ENCODE results near the gene NPSR1.

Gene NPSR1

GRCh38 chr7:34837801-34838201, 179.8 kb downstream of the NPSR1 start:
- H3K36me3 ChIP-seq (replicated peaks), result no peaks in the 10 kb centered on the region
- H3K27ac ChIP-seq, result no peak overlapping the region
- TF ChIP-seq CTCF (IDR thresholded peaks at IDR 0.05; ENCODE audit: low read depth, low read length, missing control alignments), result no peak
- in situ Hi-C loops (cut with HindIII; ENCODE audit: low pct_ligation_motif_present, low sequenced_read_pairs), result no loop called here
- peak; percentile 14 for DNase-seq
- H3K4me3 ChIP-seq (ENCODE audit: low read depth, low read length), result no peak overlapping the region
- H3K27me3 ChIP-seq (replicated peaks), result no peaks in the 10 kb centered on the region

DNA sequence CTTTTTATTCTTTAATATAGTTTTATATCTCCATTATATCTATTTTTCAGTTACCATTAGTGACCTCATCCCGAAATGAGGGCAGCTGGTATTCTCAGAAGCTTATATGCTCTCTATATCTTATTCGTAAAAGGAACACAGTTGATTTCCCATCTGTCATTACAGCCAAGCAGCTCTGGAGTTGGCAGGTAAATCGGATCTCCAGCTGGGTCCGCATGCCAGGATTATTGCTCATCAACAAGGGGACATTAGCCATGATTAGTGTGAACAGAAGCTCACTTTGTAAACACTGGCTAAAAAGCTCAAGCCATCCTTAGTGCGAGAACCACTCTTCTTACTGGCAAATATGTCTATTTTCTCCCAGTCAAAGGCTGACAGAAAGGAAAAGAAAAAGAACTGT, 180.3 kb downstream of the NPSR1 start:
- TF ChIP-seq CTCF (IDR thresholded peaks at IDR 0.05; ENCODE audit: low read depth, low read length, missing control alignments), result no peak
- Histone ChIP-seq H3K27me3 (replicated peaks) (no peaks in the 10 kb centered on the region), H3K36me3 (replicated peaks) (no peaks in the 10 kb centered on the region), H3K4me3 (ENCODE audit: low read depth, low read length) (no peak overlapping the region), H3K27ac (no peak overlapping the region)
- no peak for DNase-seq
- in situ Hi-C loops (cut with HindIII; ENCODE audit: low pct_ligation_motif_present, low sequenced_read_pairs), result no loop called here

DNA sequence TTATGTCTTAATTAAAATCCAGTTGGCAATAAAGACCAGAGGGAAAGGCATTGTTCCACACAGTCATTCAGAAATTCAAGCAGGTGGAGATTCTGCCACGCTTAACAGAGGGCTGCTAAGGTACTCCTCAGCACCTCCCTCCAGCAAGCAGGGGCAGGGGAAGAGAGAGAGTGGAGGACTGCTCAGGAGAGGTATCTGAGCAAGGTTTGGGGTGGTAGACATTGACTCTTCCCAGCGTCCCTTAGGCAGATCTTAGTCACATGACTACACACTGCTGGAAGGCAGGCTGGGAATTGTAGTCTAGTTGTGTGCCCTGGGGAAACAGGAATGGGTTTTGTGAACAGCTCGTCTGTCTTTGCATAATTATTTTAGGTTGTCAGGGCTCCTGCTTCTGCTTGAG, 181.6 kb downstream of the NPSR1 start:
- in situ Hi-C loops (cut with HindIII; ENCODE audit: low pct_ligation_motif_present, low sequenced_read_pairs), result no loop called here
- Histone ChIP-seq H3K27me3 (replicated peaks) (no peaks in the 10 kb centered on the region), H3K4me3 (ENCODE audit: low read depth, low read length) (no peak overlapping the region), H3K27ac (no peak overlapping the region), H3K36me3 (replicated peaks) (no peaks in the 10 kb centered on the region)
- TF ChIP-seq CTCF (IDR thresholded peaks at IDR 0.05; ENCODE audit: low read depth, low read length, missing control alignments), result no peak
- no peak for DNase-seq

DNA sequence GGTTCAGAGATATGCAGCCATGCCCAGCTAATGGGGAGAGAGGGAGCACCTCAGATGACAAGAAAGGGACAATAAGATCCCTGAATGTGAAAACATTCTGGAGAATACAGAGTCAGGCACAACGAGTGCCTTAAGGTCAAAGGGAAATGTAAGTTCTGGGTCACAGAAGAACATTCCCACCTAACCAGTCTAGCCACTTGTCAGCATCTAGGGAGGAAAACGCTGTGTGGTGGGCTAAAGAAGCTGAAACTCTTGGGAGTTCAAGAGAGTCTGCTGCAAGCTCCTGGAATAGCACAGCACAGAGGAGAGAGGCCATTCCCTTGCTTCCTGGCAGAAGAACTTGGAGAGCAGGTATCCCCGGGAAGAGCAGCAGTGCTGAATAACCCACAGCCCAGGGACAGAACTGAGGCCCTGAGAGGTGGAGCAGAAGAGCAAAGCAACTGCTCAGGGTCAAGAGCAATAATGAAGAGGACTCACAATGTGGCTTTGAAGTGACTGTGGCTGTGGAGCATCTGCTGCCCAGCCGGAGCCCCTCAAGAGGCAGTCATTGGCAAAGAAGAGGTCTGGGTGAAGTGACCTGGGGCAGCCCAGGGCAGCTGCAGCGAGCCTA, 182.3 kb downstream of the NPSR1 start:
- Histone ChIP-seq H3K4me3 (ENCODE audit: low read depth, low read length) (no peak overlapping the region), H3K27ac (no peak overlapping the region), H3K27me3 (replicated peaks) (no peaks in the 10 kb centered on the region), H3K36me3 (replicated peaks) (no peaks in the 10 kb centered on the region)
- in situ Hi-C loops (cut with HindIII; ENCODE audit: low pct_ligation_motif_present, low sequenced_read_pairs), result no loop called here
- DNase-seq, result no peak
- no peak for TF ChIP-seq CTCF (IDR thresholded peaks at IDR 0.05; ENCODE audit: low read depth, low read length, missing control alignments)

DNA sequence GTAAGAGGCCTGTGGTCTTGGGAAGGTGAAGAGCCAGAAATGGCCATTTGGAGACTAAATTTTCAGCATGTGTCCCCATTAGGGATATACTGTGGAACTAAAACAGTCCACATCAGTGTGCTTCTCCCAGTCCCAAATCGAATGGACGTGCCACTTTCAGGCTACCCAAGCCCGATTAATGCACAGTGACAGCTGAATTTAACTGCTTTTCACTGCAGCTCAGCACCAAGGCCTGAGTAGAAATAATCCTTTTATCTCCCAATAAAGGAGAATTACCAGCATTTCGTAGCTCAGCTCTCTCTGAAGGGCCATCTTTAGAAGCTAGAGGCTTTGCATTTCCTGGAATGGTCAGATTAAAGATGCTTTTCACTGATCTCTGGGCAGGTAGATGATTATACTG, 183.3 kb downstream of the NPSR1 start:
- in situ Hi-C loops (cut with HindIII; ENCODE audit: low pct_ligation_motif_present, low sequenced_read_pairs), result no loop called here
- H3K4me3 ChIP-seq (ENCODE audit: low read depth, low read length), result no peak overlapping the region
- DNase-seq, result no peak
- no peak for TF ChIP-seq CTCF (IDR thresholded peaks at IDR 0.05; ENCODE audit: low read depth, low read length, missing control alignments)
- H3K27ac ChIP-seq, result no peak overlapping the region
- no peaks in the 10 kb centered on the region for H3K27me3 ChIP-seq (replicated peaks)
- no peaks in the 10 kb centered on the region for H3K36me3 ChIP-seq (replicated peaks)

DNA sequence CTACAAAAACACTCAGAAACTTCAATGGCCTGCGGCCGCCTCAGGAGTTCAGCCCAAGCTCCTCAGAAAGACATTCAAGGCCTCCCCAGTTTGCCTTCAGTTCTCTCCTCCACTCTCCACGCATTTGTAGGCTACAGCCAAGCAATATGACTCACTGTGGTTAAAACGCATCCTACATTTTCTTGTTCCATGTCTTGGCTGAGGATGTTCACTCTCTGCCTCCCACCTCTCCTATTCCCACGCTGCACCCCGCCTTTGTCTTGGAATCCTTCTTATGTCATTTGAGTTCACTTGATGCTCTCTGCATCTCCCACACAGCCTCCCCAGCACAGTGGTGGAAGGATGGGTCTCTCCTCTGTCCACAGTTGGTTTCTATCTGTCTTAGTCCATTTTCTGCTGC, 184.8 kb downstream of the NPSR1 start:
- Histone ChIP-seq H3K27ac (no peak overlapping the region), H3K27me3 (replicated peaks) (no peaks in the 10 kb centered on the region), H3K4me3 (ENCODE audit: low read depth, low read length) (no peak overlapping the region), H3K36me3 (replicated peaks) (no peaks in the 10 kb centered on the region)
- DNase-seq, result peak; percentile 49
- TF ChIP-seq CTCF (IDR thresholded peaks at IDR 0.05; ENCODE audit: low read depth, low read length, missing control alignments), result no peak
- in situ Hi-C loops (cut with HindIII; ENCODE audit: low pct_ligation_motif_present, low sequenced_read_pairs), result no loop called here

Data from brain microvascular endothelial cell (primary cell).